ENCODE measurements around the gene SIRT1. TPM values are rescaled to one million over a fixed set of nuclear protein-coding genes. Genes with fewer than 3 reads are reported as not detected.

The SIRT1 gene
- total and polyA plus RNA-seq, 9 of the 15 experiments (the other 6 are each of a cell fraction or from before 2014, with no cell fraction given) = 7.8 to 25.8 (median 19.1) TPM

- 0 out of 2 replicates have a peak, but pooled peaks have one; percentile 24 for TF ChIP-seq DIDO1 (tag; IDR thresholded peaks at IDR 0.05; ENCODE audit: low read depth)
- no peak; the same call in 1 of the 2 replicates for TF ChIP-seq ZBTB33 (CRISPR knock-in tag; IDR thresholded peaks at IDR 0.05)
- TF ChIP-seq MGA (IDR thresholded peaks at IDR 0.05) = peak; percentile 93
- peak; percentile 52 for TF ChIP-seq CREB1 (IDR thresholded peaks at IDR 0.05)
- TF ChIP-seq CREB1 (CRISPR knock-in tag; IDR thresholded peaks at IDR 0.05) = peak; percentile 86
- TF ChIP-seq L3MBTL2 (IDR thresholded peaks at IDR 0.05) = peak; percentile 86
- no peak for TF ChIP-seq ATF2 (CRISPR knock-in tag; IDR thresholded peaks at IDR 0.05)
- peak; percentile 86 for TF ChIP-seq RNF2 (IDR thresholded peaks at IDR 0.05)
- TF ChIP-seq HDAC1 (IDR thresholded peaks at IDR 0.05) = peak in 1 of 2 experiments; percentile 94; a peak in 3 of 4 replicates
- no peak for TF ChIP-seq ZFP30 (CRISPR knock-in tag; IDR thresholded peaks at IDR 0.05; ENCODE audit: borderline replicate concordance)
- TF ChIP-seq U2AF1 (optimal IDR thresholded peaks at IDR 0.05; ENCODE audit: low read depth, low read length) = peak; percentile 32
- TF ChIP-seq ATF7 (IDR thresholded peaks at IDR 0.05) = peak; percentile 64; the same call in 1 of the 2 replicates
- TF ChIP-seq PHTF2 (CRISPR knock-in tag; IDR thresholded peaks at IDR 0.05) = no peak
- peak; percentile 36 for TF ChIP-seq DPF2 (IDR thresholded peaks at IDR 0.05)
- TF ChIP-seq BHLHE40 (IDR thresholded peaks at IDR 0.05; ENCODE audit: low read length) = peak; percentile 99
Measured at GRCh38 chr10:67884313-67884841, at the start of gene SIRT1 (continued).

Data from K562 (cell line).